BLaER1 (cell line): ENCODE data around the gene KCNK7.
"Not testable (repeated sequence)": the region's sequence is repeated elsewhere in the genome, so short reads cannot be mapped to it uniquely, and the experiment has no call there.

ENCODE experiments used
- H3K27ac ChIP-seq: shearing (Covaris generic); formaldehyde crosslinking; 2 replicates; pipeline ENCODE4 v1.8.1; 2022
- H3K27me3 ChIP-seq: shearing (Covaris generic); formaldehyde crosslinking; 2 replicates; pipeline ENCODE4 v1.8.1; 2022
- H3K36me3 ChIP-seq: shearing (Covaris generic); formaldehyde crosslinking; 2 replicates; pipeline ENCODE4 v1.8.1; 2022
- H3K4me1 ChIP-seq: shearing (Covaris generic); formaldehyde crosslinking; 2 replicates; pipeline ENCODE4 v1.8.1; 2022
- H3K4me2 ChIP-seq: shearing (Covaris generic); formaldehyde crosslinking; 2 replicates; pipeline ENCODE4 v1.8.1; 2022
- H3K4me3 ChIP-seq: shearing (Covaris generic); formaldehyde crosslinking; 2 replicates; pipeline ENCODE4 v1.8.1; 2022
- H3K9ac ChIP-seq: shearing (Covaris generic); formaldehyde crosslinking; 2 replicates; pipeline ENCODE4 v1.8.1; 2022
- H3K9me3 ChIP-seq: shearing (Covaris generic); formaldehyde crosslinking; 2 replicates; pipeline ENCODE4 v1.8.1; 2022
- H4K20me1 ChIP-seq: shearing (Covaris generic); formaldehyde crosslinking; 2 replicates; pipeline ENCODE4 v1.8.1; 2022
- Cebpa-rat ChIP-seq: shearing (Covaris generic); IDR thresholded peaks from 2 replicates; pipeline ENCODE4 v1.8.1; 2022

KCNK7 gene

DNA sequence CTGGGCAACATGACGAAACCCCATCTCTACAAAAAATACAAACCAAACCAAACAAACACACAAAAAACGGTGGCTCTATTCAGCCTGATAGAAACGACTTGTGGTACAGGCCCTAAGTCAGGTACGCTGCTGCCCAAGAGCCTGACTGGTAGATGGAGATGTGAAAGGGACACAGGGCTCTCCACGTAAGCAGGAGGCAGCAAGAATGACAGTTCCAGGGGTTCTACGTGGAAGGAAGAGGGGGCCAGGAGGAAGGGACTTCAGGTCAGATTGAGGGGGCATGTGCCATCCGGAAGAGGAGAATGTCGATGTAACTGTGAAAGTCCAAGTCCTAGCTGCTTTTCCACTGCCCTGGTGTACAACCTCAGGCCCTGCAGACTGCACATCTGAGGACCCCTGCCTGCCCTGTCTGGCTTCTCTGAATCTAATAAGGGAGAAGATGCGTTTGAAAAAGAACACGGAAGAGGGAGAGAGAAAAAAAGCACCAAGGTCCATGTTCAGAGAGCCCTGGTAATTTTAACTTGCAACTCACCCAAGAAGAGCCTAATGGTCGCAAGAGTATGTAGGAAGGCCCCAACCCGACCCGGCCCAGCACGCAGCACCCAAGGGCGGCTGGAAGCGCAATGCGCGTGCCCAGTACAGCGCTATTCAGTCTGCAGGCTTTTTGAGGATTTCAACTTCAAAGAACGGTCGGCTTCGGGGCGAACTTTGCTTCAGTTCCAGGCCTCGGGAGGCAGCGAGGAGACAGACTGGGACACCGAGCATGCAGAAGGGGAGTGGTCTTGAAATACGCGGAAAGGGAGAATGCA is 26.2 kb downstream of the KCNK7 start:
- no peak for TF ChIP-seq Cebpa-rat
- no peaks in the 10 kb centered on the region for H3K9me3 ChIP-seq

DNA sequence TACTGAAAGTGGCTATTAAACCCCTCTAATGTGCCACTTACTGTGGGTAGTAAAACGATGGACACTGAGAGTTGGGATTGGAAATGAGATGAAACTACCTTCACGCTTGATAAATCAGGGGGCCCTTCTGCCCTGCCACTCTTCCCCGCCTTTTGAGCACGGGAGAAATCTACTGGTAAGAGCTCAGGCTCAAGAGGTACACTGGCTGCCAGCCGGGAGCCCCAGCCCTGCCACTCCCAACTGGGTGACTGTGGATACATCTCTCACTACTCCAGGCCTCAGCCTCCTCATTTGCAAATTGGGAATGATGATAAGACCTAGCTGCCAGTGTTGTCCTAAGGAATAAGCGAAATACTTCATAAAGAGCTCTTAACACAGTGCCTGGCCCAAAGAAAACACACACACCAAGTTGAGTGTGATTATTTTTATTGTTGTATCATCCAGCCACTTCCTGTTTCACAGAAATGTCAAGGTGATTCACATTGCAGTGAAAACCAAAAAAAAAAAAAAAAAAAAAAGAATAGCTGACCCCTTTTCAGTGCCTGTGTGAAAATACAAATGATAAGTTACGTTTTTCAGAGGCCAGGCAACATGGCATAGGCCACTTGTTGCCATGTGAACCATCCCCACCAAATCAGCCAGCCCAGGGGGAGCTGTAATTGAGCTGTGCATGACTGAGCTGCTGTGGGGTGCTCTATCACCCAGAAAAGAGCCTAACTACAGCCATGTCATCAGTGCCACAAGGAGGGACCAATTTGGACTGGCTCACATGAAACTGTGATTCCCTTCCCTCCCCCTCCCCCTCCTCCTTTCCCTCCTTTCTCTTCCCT is 29.8 kb downstream of the KCNK7 start:
- Histone ChIP-seq H3K4me1 (peaks cover 73% of the 10 kb centered on the region), H3K4me3 (no peak overlapping the region), H3K4me2 (peak overlapping the region; percentile 94), H3K9ac (peak overlapping the region; percentile 42), H3K9me3 (no peaks in the 10 kb centered on the region), H3K27me3 (no peaks in the 10 kb centered on the region), H4K20me1 (peaks cover 4% of the 10 kb centered on the region), H3K36me3 (no peaks in the 10 kb centered on the region), H3K27ac (peak overlapping the region; percentile 80)
- TF ChIP-seq Cebpa-rat, result no peak

More for the DNA sequence above, 26.2 kb downstream of the KCNK7 start:
- peaks cover 72% of the 10 kb centered on the region for H3K4me1 ChIP-seq
- peak overlapping the region; percentile 94 for H3K4me2 ChIP-seq
- H3K36me3 ChIP-seq, result no peaks in the 10 kb centered on the region; the same call in 1 of the 2 replicates
- peaks cover 32% of the 10 kb centered on the region for H4K20me1 ChIP-seq
- no peaks in the 10 kb centered on the region for H3K27me3 ChIP-seq
- peak overlapping the region; percentile 90 for H3K4me3 ChIP-seq
- peak overlapping the region; percentile 85 for H3K27ac ChIP-seq
- peak overlapping the region; percentile 98 for H3K9ac ChIP-seq

- H3K9ac ChIP-seq, result peak overlapping the region; percentile 42; the same call in 1 of the 2 replicates
- peak overlapping the region; percentile 80 for H3K27ac ChIP-seq
- H3K4me3 ChIP-seq, H3K9me3 ChIP-seq, H3K36me3 ChIP-seq, H4K20me1 ChIP-seq, H3K27me3 ChIP-seq: not testable (repeated sequence)
- H3K4me1 ChIP-seq, result peaks cover 80% of the 10 kb centered on the region
- peak overlapping the region; percentile 94 for H3K4me2 ChIP-seq
Measured at GRCh38 chr11:65564879-65565559, 30.6 kb downstream of the KCNK7 start.

DNA sequence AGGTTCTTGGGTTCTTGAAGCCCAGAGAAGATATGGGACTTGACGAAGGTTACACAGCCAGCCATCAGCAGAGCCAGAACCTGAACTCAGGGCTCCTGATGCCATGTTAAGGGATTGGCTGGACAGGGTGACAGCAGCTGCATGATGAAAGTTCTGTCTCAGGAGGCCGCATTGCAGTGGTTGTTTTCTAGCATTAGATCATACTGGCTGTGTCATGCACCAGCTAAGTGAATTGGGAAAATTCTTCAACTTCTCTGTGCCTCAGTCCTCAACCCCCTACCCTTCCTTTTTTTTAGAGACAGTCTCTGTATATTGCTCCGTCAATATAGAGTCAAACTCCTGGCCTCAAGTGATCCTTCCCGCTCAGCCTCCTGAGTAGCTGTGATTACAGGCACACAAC is 32.0 kb downstream of the KCNK7 start:
- H3K36me3 ChIP-seq, result no peaks in the 10 kb centered on the region
- no peak for TF ChIP-seq Cebpa-rat
- H3K9ac ChIP-seq, result no peak overlapping the region
- H3K9me3 ChIP-seq, result no peaks in the 10 kb centered on the region
- H4K20me1 ChIP-seq, result no peaks in the 10 kb centered on the region
- no peak overlapping the region for H3K4me2 ChIP-seq
- no peak overlapping the region for H3K27ac ChIP-seq
- H3K4me1 ChIP-seq, result peaks cover 86% of the 10 kb centered on the region
- no peaks in the 10 kb centered on the region for H3K27me3 ChIP-seq
- no peak overlapping the region for H3K4me3 ChIP-seq

DNA sequence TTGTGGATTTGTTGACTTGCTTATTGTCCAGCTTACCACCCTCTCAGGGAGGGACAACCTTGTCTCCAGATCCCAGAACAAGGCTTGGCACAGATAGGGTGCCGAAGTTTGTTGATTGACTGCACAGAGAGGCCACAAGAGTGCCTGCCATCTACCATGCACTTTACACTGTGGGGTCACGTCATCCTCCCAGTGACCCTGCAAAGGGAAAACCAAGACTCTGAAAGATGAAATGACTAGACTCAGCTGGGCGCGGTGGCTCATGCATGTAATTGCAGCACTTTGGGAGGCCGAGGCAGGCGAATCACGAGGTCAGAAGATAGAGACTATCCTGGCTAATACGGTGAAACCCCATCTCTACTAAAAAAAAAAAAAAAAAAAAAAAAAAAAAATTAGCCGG is 32.8 kb downstream of the KCNK7 start:
- Histone ChIP-seq H3K4me1 (peaks cover 79% of the 10 kb centered on the region), H3K27ac (no peak overlapping the region), H3K9me3 (no peaks in the 10 kb centered on the region), H3K36me3 (no peaks in the 10 kb centered on the region), H3K27me3 (no peaks in the 10 kb centered on the region), H3K4me3 (no peak overlapping the region), H3K9ac (no peak overlapping the region), H3K4me2 (no peak overlapping the region), H4K20me1 (no peaks in the 10 kb centered on the region)
- no peak for TF ChIP-seq Cebpa-rat

DNA sequence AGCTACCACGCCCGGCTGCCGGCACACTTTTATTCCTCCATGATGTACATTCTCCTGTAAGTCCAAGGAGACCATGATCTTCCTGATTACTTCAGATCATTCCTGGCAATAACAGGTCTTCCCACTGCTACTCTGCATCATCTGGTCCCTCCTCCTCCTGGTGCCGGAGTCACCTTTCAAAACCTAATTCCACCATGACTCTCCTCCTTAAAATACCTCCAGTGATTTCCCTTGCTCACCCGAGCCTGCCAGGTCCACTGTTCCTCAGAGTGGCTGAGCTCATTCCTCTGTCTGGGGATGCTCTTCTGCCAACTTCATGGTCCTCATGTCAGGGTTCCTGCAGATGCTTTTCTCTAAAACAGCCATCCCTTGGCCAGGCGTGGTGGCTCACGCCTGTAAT is 33.6 kb downstream of the KCNK7 start:
- H3K27ac ChIP-seq, result no peak overlapping the region
- no peaks in the 10 kb centered on the region for H3K27me3 ChIP-seq
- H3K4me1 ChIP-seq, result peaks cover 76% of the 10 kb centered on the region
- no peaks in the 10 kb centered on the region for H4K20me1 ChIP-seq
- H3K9me3 ChIP-seq, result no peaks in the 10 kb centered on the region
- no peak for TF ChIP-seq Cebpa-rat
- H3K36me3 ChIP-seq, result no peaks in the 10 kb centered on the region
- no peak overlapping the region for H3K9ac ChIP-seq
- no peak overlapping the region for H3K4me2 ChIP-seq
- H3K4me3 ChIP-seq, result no peak overlapping the region

DNA sequence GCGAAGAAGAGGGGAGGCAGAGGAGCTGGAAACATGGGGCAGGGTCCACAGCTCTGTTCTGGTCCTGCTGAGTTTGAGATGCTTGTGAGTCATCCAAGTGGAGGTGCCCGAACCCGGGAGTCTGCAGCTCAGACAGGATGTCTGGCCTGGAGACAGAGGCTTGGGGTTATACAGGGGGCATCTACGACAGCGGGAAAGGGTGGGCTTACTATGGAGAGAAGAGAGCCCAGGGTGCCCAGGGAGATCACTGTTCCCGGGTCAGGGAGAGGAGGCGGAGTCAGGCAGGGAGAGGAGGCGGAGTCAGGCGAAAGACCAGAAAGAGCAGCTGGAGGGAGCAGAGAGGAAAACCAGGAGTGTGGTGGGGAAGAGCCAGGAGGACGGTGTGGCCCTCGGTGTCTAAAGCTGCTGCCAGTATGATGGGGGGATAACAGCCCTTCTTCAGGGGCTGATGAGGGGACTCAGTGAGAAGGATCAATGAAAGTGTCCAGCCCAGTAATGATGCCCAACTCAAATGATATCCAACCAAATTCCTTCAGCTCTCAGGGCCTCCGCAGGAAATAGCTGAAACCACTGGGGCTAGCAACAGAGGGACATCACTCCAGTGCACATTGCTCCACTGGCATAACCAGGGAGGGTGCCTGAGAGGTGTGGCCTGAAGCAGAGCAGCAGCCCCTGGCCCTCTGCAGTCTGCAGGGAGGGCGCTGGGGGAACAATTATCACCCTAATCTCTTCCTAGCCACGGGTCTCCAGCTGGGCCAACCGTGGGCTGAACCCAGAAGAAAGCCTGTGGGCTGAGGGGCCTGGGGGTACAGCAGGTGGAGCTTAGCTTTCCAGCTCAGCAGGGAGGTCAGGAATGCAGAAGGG is 34.8 kb downstream of the KCNK7 start:
- H3K27ac ChIP-seq, result peak overlapping the region; percentile 96; the same call in 1 of the 2 replicates
- H3K4me1 ChIP-seq, result peaks cover 76% of the 10 kb centered on the region
- no peaks in the 10 kb centered on the region for H3K36me3 ChIP-seq
- H3K9me3 ChIP-seq, result no peaks in the 10 kb centered on the region
- no peak for TF ChIP-seq Cebpa-rat
- H3K9ac ChIP-seq, result peak overlapping the region; percentile 5; the same call in 1 of the 2 replicates
- H3K4me2 ChIP-seq, result peak overlapping the region; percentile 98
- H3K27me3 ChIP-seq, result no peaks in the 10 kb centered on the region
- H4K20me1 ChIP-seq, result no peaks in the 10 kb centered on the region
- H3K4me3 ChIP-seq, result no peak overlapping the region

GRCh38 chr11:65559951-65560537 is 35.6 kb downstream of the KCNK7 start:
- Histone ChIP-seq H3K27ac (peak overlapping the region; percentile 96; the same call in 1 of the 2 replicates), H3K4me2 (peak overlapping the region; percentile 98), H3K27me3 (no peaks in the 10 kb centered on the region), H3K4me1 (peaks cover 76% of the 10 kb centered on the region), H3K36me3 (no peaks in the 10 kb centered on the region), H4K20me1 (no peaks in the 10 kb centered on the region), H3K4me3 (no peak overlapping the region), H3K9ac (peak overlapping the region; percentile 89; the same call in 1 of the 2 replicates), H3K9me3 (no peaks in the 10 kb centered on the region)
- no peak for TF ChIP-seq Cebpa-rat
